GM19193 (cell line): Measurements from ENCODE around the gene SUPT4H1.
A peak's percentile ranks its signal among the peaks of the same experiment; 100 is the strongest.

Experiments
- POLR2A ChIP-seq: IDR thresholded peaks from 4 replicates; pipeline ENCODE4 v1.6.1; 2011; ENCODE audit not compliant: insufficient read depth, insufficient read length; ENCODE audit errors: extremely low read depth

Gene SUPT4H1

GRCh38 chr17:58356231-58356630, 4.2 kb upstream of the SUPT4H1 start:
- no peak for TF ChIP-seq POLR2A

GRCh38 chr17:58354541-58355216, 2.7 kb upstream of the SUPT4H1 start:
- TF ChIP-seq POLR2A = no peak

DNA sequence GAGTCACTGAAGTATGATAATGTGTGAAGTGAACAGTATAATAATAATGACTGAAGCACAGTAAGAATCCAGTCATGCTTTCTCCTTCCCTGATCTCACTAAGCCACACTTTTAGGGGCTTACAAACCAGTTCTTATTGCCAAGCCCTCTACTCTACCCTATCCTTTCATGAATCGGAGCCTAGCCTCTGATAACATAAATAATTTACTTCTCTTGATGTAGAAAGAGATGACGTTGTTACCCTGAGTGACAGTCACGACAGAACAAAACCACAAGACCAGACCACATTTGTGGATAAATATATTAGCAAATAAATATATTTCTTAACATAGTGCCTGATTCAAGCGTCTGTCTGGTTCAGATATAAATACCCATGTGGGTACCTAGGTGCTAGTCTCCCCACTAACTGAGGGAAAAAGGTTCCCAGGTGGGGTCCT, 1.4 kb upstream of the SUPT4H1 start:
- no peak for TF ChIP-seq POLR2A

GRCh38 chr17:58352596-58353388, 791 bp upstream of the SUPT4H1 start:
- TF ChIP-seq POLR2A = no peak

DNA sequence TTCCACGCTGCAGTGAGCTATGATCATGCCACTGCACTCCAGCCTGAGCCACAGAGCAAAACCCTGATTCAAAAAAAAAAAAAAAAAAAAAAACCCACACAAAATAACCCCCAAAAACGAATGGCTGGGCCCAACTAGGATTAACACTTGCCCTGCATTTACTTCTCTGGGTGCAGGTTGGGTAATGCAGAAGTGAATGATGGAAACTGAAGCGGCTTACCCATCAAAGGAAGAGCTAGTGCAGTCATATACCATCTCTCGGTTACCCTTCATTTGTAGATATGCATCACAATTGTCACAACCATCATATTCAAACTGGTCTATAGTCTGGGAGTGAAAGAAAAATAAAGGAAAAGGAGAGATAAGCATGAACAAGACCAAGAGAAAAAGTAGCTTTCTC, 819 bp downstream of the SUPT4H1 start:
- TF ChIP-seq POLR2A = no peak

- no peak for TF ChIP-seq POLR2A
Measured at GRCh38 chr17:58348038-58348437, 4.0 kb downstream of the SUPT4H1 start.

GRCh38 chr17:58345500-58345899, 6.5 kb downstream of the SUPT4H1 start:
- TF ChIP-seq POLR2A = no peak

DNA sequence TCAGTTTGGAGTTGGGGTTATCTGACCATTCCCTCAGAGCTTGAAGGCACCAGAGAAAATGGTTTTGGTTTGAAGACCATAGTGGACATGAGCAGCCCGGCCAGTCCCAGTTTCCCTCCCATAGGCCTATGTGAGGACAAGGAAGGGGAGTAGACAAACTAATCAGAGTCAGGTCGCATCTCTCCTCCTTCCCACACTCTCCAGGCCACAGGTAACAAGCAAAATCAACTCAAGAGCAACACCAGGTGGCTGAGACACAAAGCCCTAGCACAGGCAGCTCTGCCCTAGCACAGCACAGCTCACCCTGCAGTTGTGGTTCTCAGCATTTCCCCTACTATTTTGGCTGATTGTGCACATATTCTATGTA, 7.2 kb downstream of the SUPT4H1 start:
- TF ChIP-seq POLR2A = no peak

DNA sequence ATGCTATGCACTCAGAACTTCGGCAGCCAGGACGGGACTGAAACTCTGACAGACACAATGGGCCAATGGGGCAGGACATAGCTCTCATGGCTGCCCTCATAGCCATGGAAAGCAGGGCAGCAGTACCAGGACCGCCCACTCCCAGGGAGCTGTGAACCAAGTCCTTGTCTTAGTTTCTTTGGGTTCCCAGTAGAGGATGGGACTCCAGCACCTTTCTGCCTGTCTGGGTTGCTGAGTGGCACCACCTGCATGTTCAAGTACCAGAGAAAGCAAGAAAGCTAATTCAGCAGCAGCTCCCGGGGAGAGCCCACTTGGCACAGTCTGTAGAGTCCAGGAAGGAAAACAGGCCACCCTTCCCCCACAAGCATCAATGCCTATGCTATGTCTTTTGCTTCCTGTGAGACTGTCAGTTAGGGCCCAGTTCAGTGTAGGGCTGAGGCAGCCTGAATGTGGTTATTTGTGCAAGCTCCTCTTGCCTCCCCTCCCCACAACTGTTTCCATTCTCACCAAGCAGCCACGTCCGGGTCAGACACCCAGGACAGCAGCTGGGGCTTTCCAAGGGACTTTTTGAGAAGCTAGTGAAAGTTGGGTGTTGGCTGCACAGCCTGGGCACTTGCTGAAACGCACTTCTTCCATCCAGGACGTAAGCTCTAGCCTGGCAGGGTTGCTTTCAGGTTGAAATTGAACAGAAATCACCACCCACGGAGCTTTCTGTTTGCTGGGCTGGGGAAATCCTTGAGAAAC, 7.8 kb downstream of the SUPT4H1 start:
- peak; percentile 69 for TF ChIP-seq POLR2A

- TF ChIP-seq POLR2A = no peak
Measured at GRCh38 chr17:58343131-58343530, 8.9 kb downstream of the SUPT4H1 start.

GRCh38 chr17:58341861-58342475, 10.0 kb downstream of the SUPT4H1 start:
- no peak for TF ChIP-seq POLR2A

DNA sequence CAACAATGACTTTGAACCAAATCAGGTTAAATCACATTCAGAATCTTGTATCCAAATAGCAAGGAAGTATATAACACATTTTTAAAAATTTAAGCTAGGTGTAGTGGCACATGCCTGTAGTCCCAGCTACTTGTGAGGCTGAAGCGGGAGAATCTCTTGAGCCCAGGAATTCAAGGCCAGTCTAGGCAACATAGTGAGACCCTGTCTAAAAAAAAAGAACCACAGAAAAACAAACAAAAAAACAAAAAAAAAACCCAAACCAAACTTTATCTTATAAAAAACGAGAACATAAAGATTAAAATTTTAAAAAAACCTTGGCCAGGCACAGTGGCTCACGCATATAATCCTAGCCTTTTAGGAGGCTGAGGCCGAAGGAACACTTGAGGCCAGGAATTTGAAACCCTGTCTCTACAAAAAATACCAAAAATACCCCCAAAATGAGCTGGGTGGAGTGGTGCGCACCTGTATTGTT, 11.6 kb downstream of the SUPT4H1 start:
- no peak for TF ChIP-seq POLR2A

- no peak for TF ChIP-seq POLR2A
Measured at GRCh38 chr17:58339755-58340404, 12.1 kb downstream of the SUPT4H1 start.
